Skin of body (tissue), 2 donors: ENCODE results near the gene BUD23. TPM values are rescaled to one million over a fixed set of nuclear protein-coding genes. Genes with fewer than 3 reads are reported as not detected.
A peak's percentile ranks its signal among the peaks of the same experiment; 100 is the strongest.
"Not testable (repeated sequence)": the region's sequence is repeated elsewhere in the genome, so short reads cannot be mapped to it uniquely, and the experiment has no call there.

Experiments used
- DNase-seq: peaks from one replicate; lab custom pipeline; 2025; lab: John Stamatoyannopoulos, UW
- total RNA-seq: library from RNA; depleted of rRNA; stranded (reverse); fragments of >200 nt; gene quantifications from one replicate; pipeline ENCODE4 v1.2.3, GENCODE V29; 2014

The BUD23 gene, protein sequence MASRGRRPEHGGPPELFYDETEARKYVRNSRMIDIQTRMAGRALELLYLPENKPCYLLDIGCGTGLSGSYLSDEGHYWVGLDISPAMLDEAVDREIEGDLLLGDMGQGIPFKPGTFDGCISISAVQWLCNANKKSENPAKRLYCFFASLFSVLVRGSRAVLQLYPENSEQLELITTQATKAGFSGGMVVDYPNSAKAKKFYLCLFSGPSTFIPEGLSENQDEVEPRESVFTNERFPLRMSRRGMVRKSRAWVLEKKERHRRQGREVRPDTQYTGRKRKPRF
- 28.0 TPM for total RNA-seq

GRCh38 chr7:73683056-73683787 is at the start of gene BUD23, which contains the start of gene DNAJC30:
TSS of gene BUD23 (plus strand) at chr7:73683597. CDS start at chr7:73683626, 29 bp downstream.
TSS of gene DNAJC30 (minus strand) at chr7:73683453. CDS start at chr7:73683423, 30 bp downstream.
- peak; percentile 92 for DNase-seq

GRCh38 chr7:73633844-73634243 is 49.6 kb upstream of the BUD23 start:
- no peak for DNase-seq

GRCh38 chr7:73635428-73636200 is 47.8 kb upstream of the BUD23 start:
- no peak for DNase-seq

- DNase-seq, result no peak
These were observed 44.5 kb upstream of the BUD23 start for GRCh38 chr7:73638911-73639310.

DNA sequence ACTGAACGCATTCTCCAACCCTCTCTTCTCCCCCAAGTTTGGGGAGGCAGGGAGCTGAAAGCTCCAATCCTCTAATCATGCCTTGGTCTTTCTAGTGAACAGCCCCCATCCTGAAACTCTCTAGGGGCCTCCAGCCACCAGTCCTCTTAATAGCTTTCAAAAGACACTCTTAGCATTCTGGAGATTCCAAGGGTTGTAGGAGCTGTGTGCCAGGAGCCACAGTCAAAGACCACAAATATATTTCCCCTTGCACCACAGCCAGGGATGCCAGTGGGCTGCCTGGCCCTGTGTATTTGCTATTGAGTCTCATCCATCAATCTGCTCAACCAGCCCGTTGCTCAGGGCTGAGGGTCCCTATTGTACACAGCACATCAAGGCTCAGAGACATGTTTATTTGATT is 40.6 kb upstream of the BUD23 start:
- DNase-seq, result no peak

DNA sequence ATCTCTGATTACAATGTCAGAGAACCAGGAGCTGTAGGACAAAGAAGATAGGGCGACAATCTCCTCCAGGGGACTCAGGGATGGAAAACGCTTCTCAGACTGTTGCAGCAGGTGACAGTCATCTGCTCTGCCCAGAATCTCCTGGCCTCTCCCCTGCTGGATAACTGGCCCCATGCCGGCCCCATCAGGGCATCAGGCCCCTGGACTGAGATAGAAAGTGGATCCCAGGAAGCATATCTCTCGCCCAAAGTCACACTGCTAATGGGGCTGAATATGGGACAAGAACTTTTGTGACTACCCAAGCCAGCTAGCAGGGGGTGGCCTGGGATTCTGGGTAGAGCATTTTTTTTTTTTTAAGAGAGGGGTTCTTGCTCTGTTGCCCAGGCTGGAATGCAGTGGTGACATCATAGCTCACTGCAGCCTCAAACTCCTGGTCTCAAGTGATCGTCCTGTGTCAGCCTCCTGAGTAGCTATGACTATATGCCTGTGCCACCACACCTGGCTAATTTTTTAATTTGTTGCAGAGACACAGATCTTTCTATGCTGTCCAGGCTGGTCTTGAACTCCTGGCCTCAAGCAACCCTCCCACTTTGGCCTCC is 38.6 kb upstream of the BUD23 start:
- no peak for DNase-seq

DNA sequence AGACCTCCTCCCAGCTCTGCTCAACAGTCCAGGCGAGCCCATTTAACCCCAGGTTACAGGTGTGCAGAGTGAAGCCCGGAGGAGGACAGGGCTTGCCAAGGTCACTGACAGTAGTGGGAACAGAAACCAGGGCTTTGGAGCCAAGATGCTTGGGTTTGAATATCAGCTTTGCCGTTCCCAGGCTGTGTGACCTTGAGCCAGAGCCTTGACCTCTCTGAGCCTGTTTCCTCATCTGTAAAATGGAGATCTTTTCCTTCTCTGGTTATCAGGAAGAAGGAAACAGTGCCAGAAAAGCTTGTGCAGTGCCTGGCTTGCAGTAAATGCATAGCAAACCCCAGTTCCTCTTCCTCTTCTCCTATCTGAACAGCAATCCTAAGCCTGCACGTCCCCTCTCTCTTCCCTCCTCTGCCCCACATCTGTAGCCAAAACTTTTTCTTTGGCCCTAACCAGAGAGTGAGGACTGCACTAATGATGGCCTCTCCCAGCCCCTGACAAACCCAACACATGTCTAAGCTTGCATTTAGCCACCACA is 37.7 kb upstream of the BUD23 start:
- DNase-seq, result no peak

- DNase-seq, result no peak
These were observed 36.3 kb upstream of the BUD23 start for GRCh38 chr7:73646785-73647724.

GRCh38 chr7:73647725-73648592 is 35.4 kb upstream of the BUD23 start:
- DNase-seq, result no peak

DNA sequence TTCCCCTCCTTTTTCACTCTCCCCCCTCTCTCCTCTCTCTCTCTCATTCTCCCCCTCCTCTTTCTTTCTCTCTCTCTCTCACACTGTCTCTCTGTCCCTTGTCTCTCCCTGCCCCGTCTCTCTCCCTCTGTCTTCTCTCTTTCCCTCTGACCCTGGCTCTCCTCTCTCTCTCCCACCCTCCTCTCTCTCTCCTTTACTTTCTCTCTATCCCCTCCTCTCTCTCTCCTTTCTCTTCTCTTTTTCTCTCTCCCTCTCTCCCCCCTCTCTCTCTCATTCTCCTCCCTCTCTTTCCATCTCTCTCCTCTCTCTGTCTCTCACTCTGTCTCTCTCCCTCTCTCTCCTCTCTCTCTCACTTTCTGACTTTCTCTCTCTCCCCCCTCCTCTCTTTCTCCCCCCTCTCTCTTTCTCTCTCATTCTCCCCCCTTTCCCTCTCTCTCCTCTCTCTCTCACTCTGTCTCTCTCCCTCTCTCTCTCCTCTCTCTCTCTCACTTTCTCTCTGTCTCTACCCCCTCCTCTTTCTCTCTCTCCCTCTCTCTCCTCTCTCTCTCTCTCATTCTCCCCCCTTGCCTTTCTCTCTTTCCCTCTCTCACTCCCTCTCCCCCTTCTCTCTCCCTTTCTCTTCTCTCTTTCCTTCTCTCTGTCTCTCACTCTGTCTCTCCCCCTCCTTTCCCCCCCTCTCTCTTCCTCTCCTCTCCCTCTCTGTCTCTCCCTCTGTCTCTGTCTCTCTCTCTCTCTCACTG is 34.6 kb upstream of the BUD23 start:
- DNase-seq, result no peak

DNA sequence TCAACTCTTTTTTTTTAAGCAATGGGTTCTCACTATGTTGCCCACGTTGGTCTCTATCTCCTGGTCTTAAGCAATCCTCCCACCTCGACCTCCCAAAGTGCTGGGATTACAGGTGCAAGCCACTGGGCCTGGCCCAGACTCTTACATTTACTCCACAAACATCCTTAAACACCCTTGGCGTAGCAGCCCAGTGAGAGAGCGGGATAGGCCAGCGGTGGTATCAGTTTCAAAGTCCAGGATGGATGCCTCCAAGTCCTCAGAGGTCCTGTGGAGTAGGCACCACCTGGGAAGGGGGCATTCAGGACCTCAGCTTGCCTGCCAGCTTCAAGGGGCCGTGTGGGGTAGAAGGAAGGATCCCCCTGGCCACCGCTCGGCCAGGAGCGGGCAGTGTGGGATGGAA is 33.8 kb upstream of the BUD23 start:
- no peak for DNase-seq

- no peak for DNase-seq
These were observed 32.9 kb upstream of the BUD23 start for GRCh38 chr7:73650524-73650923.

DNA sequence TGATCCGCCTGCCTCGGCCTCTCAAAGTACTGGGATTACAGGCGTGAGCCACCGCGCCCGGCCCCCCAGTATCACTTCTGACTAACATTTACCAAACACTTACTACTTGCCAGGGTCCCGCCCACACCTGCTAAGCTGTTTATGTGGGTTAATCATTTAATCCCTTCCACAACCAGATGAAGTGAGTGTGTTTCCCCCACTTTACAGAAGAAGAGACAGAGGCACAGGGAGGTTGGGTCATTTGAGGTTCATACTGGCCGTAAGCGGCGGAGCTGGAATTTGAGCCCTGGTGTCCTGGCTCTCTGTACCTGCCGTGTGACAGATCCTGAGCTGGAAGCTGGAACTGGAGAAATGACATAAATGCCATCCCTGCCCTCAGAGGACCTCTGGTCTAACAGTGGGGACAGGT is 30.9 kb upstream of the BUD23 start:
- DNase-seq, result no peak

DNA sequence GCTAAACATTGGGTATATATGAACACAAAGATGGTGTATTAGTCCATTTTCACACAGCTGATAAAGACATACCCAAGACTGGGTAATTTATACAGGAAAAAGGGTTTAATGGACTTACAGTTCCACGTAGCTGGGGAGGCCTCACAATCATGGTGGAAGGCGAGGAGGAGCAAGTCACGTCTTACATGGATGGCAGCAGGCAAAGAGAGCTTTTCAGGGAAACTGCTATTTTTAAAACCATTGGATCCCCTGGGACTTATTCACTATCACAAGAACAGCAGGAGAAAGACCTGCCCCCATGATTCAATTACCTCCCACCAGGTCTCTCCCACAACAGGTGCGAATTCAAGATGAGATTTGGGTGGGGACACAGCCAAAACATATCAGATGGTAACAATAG is 28.1 kb upstream of the BUD23 start:
- not testable (repeated sequence) for DNase-seq

DNA sequence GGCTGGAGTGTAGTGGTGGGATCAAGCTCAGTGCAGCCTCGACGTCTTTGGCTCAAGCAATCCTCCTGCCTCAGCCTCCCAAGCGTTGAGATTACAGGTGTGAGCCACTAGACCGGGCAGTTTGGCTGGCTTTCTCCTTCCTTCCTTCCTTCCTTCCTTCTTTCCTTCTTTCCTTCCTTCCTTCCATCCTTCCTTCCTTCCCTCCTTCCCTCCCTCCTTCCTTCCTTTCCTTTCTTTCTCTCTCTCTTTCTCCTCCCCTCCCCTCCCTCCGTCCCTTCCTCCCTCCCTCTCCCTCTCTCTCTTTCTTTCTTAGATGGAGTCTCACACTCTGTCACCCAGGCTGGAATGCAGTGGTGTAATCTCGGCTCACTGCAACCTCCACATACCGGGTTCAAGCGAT is 23.4 kb upstream of the BUD23 start:
- DNase-seq, result no peak

- not testable (repeated sequence) for DNase-seq
These were observed 22.8 kb upstream of the BUD23 start for GRCh38 chr7:73660594-73660993.

- DNase-seq, result no peak
These were observed 20.4 kb upstream of the BUD23 start for GRCh38 chr7:73663033-73663432.

- DNase-seq, result peak; percentile 63
These were observed 15.9 kb upstream of the BUD23 start, which contains the start of gene VPS37D for GRCh38 chr7:73667344-73668102. TSS of gene VPS37D (plus strand) at chr7:73667831. CDS start at chr7:73667959, 128 bp downstream.
